Upper lobe of left lung (tissue), 6 donors: ENCODE measurements around the gene DPM2. TPM values are rescaled to one million over a fixed set of nuclear protein-coding genes. Genes with fewer than 3 reads are reported as not detected.

Experiments
- ATAC-seq, 2 donors: fragments of 200-7000 bp; cut with Tn5 transposase; one replicate each; pipeline ENCODE4 v1.9.1; 2022; ENCODE audit warnings: mild to moderate bottlenecking in 2 of 2, moderate library complexity in 2 of 2; ENCODE audit not compliant: low FRiP score in 2 of 2
- DNase-seq, 2 donors: peaks; one replicate each; pipeline ENCODE4 v3.0.0-alpha.2; 2019 to 2020
- H3K27ac ChIP-seq, 4 donors: fragments of 200-600 bp; sonication (generic); one replicate each; pipeline ENCODE4 v1.5.1; 2016 to 2019
- H3K27me3 ChIP-seq, 4 donors: fragments of 200-600 bp; sonication (generic); one replicate each; pipeline ENCODE4 v1.5.1; 2017 to 2019
- H3K36me3 ChIP-seq, 4 donors: fragments of 200-600 bp; sonication (generic); one replicate each; pipeline ENCODE4 v1.5.1; 2016 to 2019
- H3K4me1 ChIP-seq, 4 donors: fragments of 200-600 bp; sonication (generic); one replicate each; pipeline ENCODE4 v1.5.1; 2018 to 2019
- H3K4me3 ChIP-seq, 4 donors: fragments of 200-600 bp; sonication (generic); one replicate each; pipeline ENCODE4 v1.5.1; 2017 to 2019; ENCODE audit warnings: mild to moderate bottlenecking in 2 of 4, moderate library complexity in 1 of 4
- H3K9me3 ChIP-seq, 4 donors: fragments of 200-600 bp; sonication (generic); one replicate each; pipeline ENCODE4 v1.5.1; 2018 to 2019
- EP300 ChIP-seq, 4 donors: sonication (generic); formaldehyde crosslinking; IDR thresholded peaks; one replicate each; pipeline ENCODE4 v1.5.1; 2017; ENCODE audit warnings: antibody characterized with exemption in 4 of 4, control low read depth in 2 of 4
- POLR2A ChIP-seq, 4 donors: fragments of 450-650 bp; IDR thresholded peaks; one replicate each; pipeline ENCODE4 v1.5.1; 2016 to 2017; ENCODE audit warnings: antibody characterized with exemption in 4 of 4, mild to moderate bottlenecking in 2 of 4
- POLR2AphosphoS5 ChIP-seq, 2 donors: sonication (generic); formaldehyde crosslinking; IDR thresholded peaks; one replicate each; pipeline ENCODE4 v1.5.1; 2017; ENCODE audit warnings: antibody characterized with exemption in 2 of 2
- WGBS, 2 donors: methylation state at CpG; one replicate each; pipeline ENCODE4 v1.1.5; 2017 to 2018; 5-methylcytosine and 5-hydroxymethylcytosine counted together
- total RNA-seq, 6 donors: library from RNA; depleted of rRNA in 4 of 6; stranded (reverse); fragments of >200 nt in 4 of 6; gene quantifications; one replicate each; pipeline versions ENCODE4 v1.1.0 to v1.2.1, GENCODE V29; 2016 to 2021
- TF ChIP-seq, protein P1 (sequence below), 6 experiments: fragments of 450-650 bp in 4 of 6; fragments of 200-600 bp in 2 of 6; sonication (generic) in 2 of 6; IDR thresholded peaks; one replicate each; pipeline ENCODE4 v1.5.1; 2016 to 2019; ENCODE audit warnings: antibody characterized with exemption in 6 of 6
- donor health status: DM: no; HTN: no; CAD: no; lungs with moderate emphysema.
- donor health status: DM: no; HTN: yes; CAD: no; lungs with severe emphysema.

Gene DPM2
- total RNA-seq, 6 donors from 2014 or later, result 20.1 to 40.7 (median 25.6) TPM

DNA sequence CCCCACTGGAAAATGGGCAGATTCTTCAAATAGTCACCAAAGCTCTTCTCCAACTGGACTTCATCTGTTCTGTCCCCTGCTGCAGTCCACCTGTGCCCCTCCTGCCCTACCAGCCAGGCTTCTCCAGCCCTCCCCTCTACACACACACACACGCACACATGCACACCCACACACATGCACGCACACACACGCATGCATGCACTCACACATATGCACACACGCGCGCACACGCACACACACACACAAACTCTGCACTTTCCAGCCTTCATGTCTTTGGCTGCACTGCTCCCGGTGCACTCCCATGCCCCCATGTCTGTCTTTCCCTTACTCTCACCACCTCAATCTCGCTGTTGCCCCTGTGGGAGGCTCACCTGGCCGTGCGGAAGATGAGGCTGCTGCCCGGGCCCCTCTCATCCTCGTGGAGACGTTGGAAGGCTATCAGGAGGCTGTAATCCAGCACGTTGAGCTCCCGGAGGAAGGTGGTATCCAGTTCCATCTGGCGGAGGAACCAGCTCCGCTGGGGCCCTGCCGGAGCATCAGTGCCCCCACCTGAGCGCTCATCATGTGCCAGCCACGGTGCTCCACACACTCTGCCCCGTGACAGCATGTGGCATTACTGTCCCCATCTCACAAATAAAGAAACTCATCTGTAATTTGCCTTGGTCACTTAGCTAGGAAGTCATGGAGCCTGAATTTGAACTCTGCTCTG, 12.8 kb downstream of the DPM2 start:
- Histone ChIP-seq H3K4me3 (no peak overlapping the region), H3K27ac (no peak overlapping the region), H3K36me3 (no peaks in the 10 kb centered on the region), H3K4me1 (peaks cover 28 to 44% (median 32%) of the 10 kb centered on the region in 4 donors), H3K27me3 (peaks cover 0 to 12% (median 5%) of the 10 kb centered on the region in 4 donors), H3K9me3 (no peaks in the 10 kb centered on the region)
- 92 to 94% methylated on average over 22 of the region's 22 CpGs for WGBS, 2 donors
- TF ChIP-seq POLR2A (IDR thresholded peaks at IDR 0.05) (no peak), POLR2AphosphoS5 (IDR thresholded peaks at IDR 0.05) (no peak), EP300 (IDR thresholded peaks at IDR 0.05) (no peak)
- TF ChIP-seq, protein P1, sequence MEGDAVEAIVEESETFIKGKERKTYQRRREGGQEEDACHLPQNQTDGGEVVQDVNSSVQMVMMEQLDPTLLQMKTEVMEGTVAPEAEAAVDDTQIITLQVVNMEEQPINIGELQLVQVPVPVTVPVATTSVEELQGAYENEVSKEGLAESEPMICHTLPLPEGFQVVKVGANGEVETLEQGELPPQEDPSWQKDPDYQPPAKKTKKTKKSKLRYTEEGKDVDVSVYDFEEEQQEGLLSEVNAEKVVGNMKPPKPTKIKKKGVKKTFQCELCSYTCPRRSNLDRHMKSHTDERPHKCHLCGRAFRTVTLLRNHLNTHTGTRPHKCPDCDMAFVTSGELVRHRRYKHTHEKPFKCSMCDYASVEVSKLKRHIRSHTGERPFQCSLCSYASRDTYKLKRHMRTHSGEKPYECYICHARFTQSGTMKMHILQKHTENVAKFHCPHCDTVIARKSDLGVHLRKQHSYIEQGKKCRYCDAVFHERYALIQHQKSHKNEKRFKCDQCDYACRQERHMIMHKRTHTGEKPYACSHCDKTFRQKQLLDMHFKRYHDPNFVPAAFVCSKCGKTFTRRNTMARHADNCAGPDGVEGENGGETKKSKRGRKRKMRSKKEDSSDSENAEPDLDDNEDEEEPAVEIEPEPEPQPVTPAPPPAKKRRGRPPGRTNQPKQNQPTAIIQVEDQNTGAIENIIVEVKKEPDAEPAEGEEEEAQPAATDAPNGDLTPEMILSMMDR (IDR thresholded peaks at IDR 0.05), result no peak
- DNase-seq (no peak), ATAC-seq (no peak)

DNA sequence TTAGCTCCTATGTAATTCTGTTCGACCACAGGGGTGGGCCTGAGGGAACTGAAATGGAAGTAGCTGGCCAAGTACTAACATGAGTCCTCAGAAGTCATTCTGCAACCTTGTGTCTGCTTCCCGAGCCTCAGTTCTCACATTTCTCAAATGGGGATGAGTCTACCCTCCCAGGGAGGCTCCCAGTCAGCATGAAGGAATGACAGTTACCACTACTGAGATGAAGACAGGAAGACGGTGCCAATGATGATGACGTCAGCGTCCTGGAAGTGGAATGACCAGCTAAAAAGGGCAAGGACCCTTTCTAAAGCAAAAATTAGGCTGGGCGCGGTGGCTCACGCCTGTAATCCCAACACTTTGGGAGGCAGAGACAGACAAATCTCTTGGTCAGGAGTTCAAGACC, 13.9 kb downstream of the DPM2 start:
- Histone ChIP-seq H3K27me3 (peaks cover 0 to 12% (median 5%) of the 10 kb centered on the region in 4 donors), H3K4me3 (no peak overlapping the region), H3K36me3 (no peaks in the 10 kb centered on the region), H3K27ac (no peak overlapping the region), H3K4me1 (peaks cover 36 to 55% (median 41%) of the 10 kb centered on the region in 4 donors), H3K9me3 (no peaks in the 10 kb centered on the region)
- ATAC-seq (peak in 1 of 2 donors; percentile 18), DNase-seq (no peak)
- 74 to 86% methylated on average over 8 of the region's 8 CpGs for WGBS, 2 donors
- TF ChIP-seq POLR2AphosphoS5 (IDR thresholded peaks at IDR 0.05) (no peak), EP300 (IDR thresholded peaks at IDR 0.05) (no peak), POLR2A (IDR thresholded peaks at IDR 0.05) (no peak)
- TF ChIP-seq, protein P1 (IDR thresholded peaks at IDR 0.05), result no peak

GRCh38 chr9:127923046-127923445, 14.6 kb downstream of the DPM2 start:
- peaks cover 0 to 12% (median 5%) of the 10 kb centered on the region in 4 donors for H3K27me3 ChIP-seq
- TF ChIP-seq EP300 (IDR thresholded peaks at IDR 0.05) (no peak), POLR2A (IDR thresholded peaks at IDR 0.05) (no peak), POLR2AphosphoS5 (IDR thresholded peaks at IDR 0.05) (no peak)
- TF ChIP-seq, protein P1 (IDR thresholded peaks at IDR 0.05), result no peak
- H3K4me3 ChIP-seq, result no peak overlapping the region
- no peak for DNase-seq
- ATAC-seq, result no peak
- no peaks in the 10 kb centered on the region for H3K9me3 ChIP-seq
- no peaks in the 10 kb centered on the region for H3K36me3 ChIP-seq
- peaks cover 41 to 56% (median 45%) of the 10 kb centered on the region in 4 donors for H3K4me1 ChIP-seq
- no peak overlapping the region for H3K27ac ChIP-seq
- WGBS, 2 donors, result 67 to 85% methylated on average over 5 to 6 of the region's 6 CpGs

GRCh38 chr9:127921557-127922120, 16.0 kb downstream of the DPM2 start:
- TF ChIP-seq, protein P1 (IDR thresholded peaks at IDR 0.05), result peak; percentile 97 to 99 (median 98)
- no peak for TF ChIP-seq POLR2A (IDR thresholded peaks at IDR 0.05)
- DNase-seq, result peak; percentile 77 to 92
- Histone ChIP-seq H3K4me3 (peak overlapping the region in 2 of 4 donors; percentile 26 to 29), H3K9me3 (no peaks in the 10 kb centered on the region), H3K27ac (no peak overlapping the region), H3K27me3 (peaks cover 0 to 2% (median 0%) of the 10 kb centered on the region in 4 donors), H3K4me1 (peaks cover 37 to 52% (median 40%) of the 10 kb centered on the region in 4 donors), H3K36me3 (no peaks in the 10 kb centered on the region)
- WGBS, 2 donors, result 4 to 15% methylated on average over 12 to 34 of the region's 45 CpGs
- ATAC-seq, result peak; percentile 52 to 63
